ENCODE measurements around the gene PCMTD2. TPM values are rescaled to one million over a fixed set of nuclear protein-coding genes. Genes with fewer than 3 reads are reported as not detected.
A peak's percentile ranks its signal among the peaks of the same experiment; 100 is the strongest.

The PCMTD2 gene
- total and polyA plus RNA-seq, 2 of the 13 experiments (the other 11 are each of a cell fraction or from before 2014, with no cell fraction given), result 47.0 to 76.9 TPM

- peak; percentile 98 for TF ChIP-seq ESRRA (CRISPR knock-in tag; IDR thresholded peaks at IDR 0.05; ENCODE audit: low read depth)
- no peak for TF ChIP-seq ELK4 (CRISPR knock-in tag; IDR thresholded peaks at IDR 0.05; ENCODE audit: borderline replicate concordance)
- TF ChIP-seq FOXP4 (CRISPR knock-in tag; IDR thresholded peaks at IDR 0.05), result peak; percentile 89
- TF ChIP-seq ZBTB20 (CRISPR knock-in tag; IDR thresholded peaks at IDR 0.05; ENCODE audit: borderline replicate concordance, low read depth), result peak; percentile 80; the same call in 1 of the 2 replicates
- peak; percentile 92 for TF ChIP-seq MIER3 (CRISPR knock-in tag; IDR thresholded peaks at IDR 0.05; ENCODE audit: borderline replicate concordance)
- peak; percentile 90 for TF ChIP-seq SKI (IDR thresholded peaks at IDR 0.05; ENCODE audit: partially characterized antibody)
- TF ChIP-seq ZNF788 (CRISPR knock-in tag; IDR thresholded peaks at IDR 0.05; ENCODE audit: borderline replicate concordance), result peak; percentile 56; the same call in 1 of the 2 replicates
- no peak for TF ChIP-seq SCMH1 (CRISPR knock-in tag; IDR thresholded peaks at IDR 0.05; ENCODE audit: borderline replicate concordance)
- TF ChIP-seq GMEB2 (CRISPR knock-in tag; IDR thresholded peaks at IDR 0.05; ENCODE audit: low read depth), result no peak
- no peak for TF ChIP-seq CHCHD3 (CRISPR knock-in tag; IDR thresholded peaks at IDR 0.05)
- no peak for TF ChIP-seq BATF2 (CRISPR knock-in tag; IDR thresholded peaks at IDR 0.05)
- peak; percentile 44; the same call in 1 of the 2 replicates for TF ChIP-seq ETV5 (CRISPR knock-in tag; IDR thresholded peaks at IDR 0.05; ENCODE audit: borderline replicate concordance)
- peak; percentile 82; the same call in 1 of the 2 replicates for TF ChIP-seq GZF1 (CRISPR knock-in tag; IDR thresholded peaks at IDR 0.05)
- TF ChIP-seq ZNF44 (CRISPR knock-in tag; IDR thresholded peaks at IDR 0.05), result 0 out of 2 replicates have a peak, but pooled peaks have one; percentile 57
- TF ChIP-seq TCF7L2 (IDR thresholded peaks at IDR 0.05; ENCODE audit: low read depth, low read length), result no peak
- 0 out of 2 replicates have a peak, but pooled peaks have one; percentile 29 for TF ChIP-seq MXD1 (CRISPR knock-in tag; IDR thresholded peaks at IDR 0.05)
- no peak for TF ChIP-seq ZNF724P (CRISPR knock-in tag; IDR thresholded peaks at IDR 0.05; ENCODE audit: borderline replicate concordance)
- peak; percentile 89 for TF ChIP-seq ZGPAT (CRISPR knock-in tag; IDR thresholded peaks at IDR 0.05)
- TF ChIP-seq ASH2L (IDR thresholded peaks at IDR 0.05; ENCODE audit: insufficient read length, low read depth, low read length), result peak; percentile 74
- TF ChIP-seq ZFP41 (CRISPR knock-in tag; IDR thresholded peaks at IDR 0.05; ENCODE audit: borderline replicate concordance), result 0 out of 2 replicates have a peak, but pooled peaks have one; percentile 61
- TF ChIP-seq CEBPG (CRISPR knock-in tag; IDR thresholded peaks at IDR 0.05), result peak; percentile 50; the same call in 1 of the 2 replicates
- no peak for TF ChIP-seq XBP1 (CRISPR knock-in tag; IDR thresholded peaks at IDR 0.05)
- TF ChIP-seq MIXL1 (CRISPR knock-in tag; IDR thresholded peaks at IDR 0.05), result peak; percentile 81
Observed at GRCh38 chr20:64242797-64243475, 12.6 kb upstream of the PCMTD2 start (continued).
